PC-3 (cell line): Measurements from ENCODE around the gene MGLL.

Experiments used
- CTCF ChIP-seq: fragments of 300-600 bp; sonication (generic); conservative IDR thresholded peaks from 2 replicates; pipeline ENCODE4 v1.5.1; 2017; ENCODE audit warnings: antibody characterized with exemption, low read depth, mild to moderate bottlenecking, low read length
- EZH2phosphoT487 ChIP-seq: fragments of 300-600 bp; sonication (generic); IDR thresholded peaks from 2 replicates; pipeline ENCODE4 v1.6.1; 2018; ENCODE audit warnings: mild to moderate bottlenecking, antibody characterized with exemption, low read length, borderline replicate concordance

- TF ChIP-seq CTCF (no peak), EZH2phosphoT487 (no peak)
These were observed 32.9 kb upstream of the MGLL start for GRCh38 chr3:127855246-127855645.
